ENCODE results near the gene PTPRQ.
"Not testable (repeated sequence)": the region's sequence is repeated elsewhere in the genome, so short reads cannot be mapped to it uniquely, and the experiment has no call there.

The PTPRQ gene

DNA sequence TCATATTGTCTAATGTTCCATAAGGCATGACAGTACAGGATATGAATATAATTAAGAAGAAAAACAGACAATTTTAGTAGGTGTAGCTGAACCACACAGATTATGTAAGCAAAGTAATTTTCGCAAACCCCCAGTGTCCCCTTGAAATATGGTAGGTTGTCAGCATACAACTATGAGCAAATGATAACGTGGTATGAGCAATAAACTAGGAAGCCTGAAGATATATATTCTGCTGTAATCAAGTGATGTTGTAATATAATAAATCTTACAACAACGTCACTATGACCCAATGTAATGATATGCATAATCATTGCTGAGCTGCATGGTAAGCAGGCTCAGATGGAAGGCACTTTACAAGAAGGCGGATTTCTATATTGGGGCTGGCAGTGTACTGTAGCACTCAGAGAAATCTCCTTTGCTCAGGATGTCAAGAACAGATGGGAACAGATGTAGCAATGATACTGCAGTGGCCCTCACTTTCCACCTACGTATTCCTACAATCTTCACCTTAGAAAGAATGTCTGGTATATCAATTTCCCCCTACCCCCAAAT, 215.6 kb downstream of the PTPRQ start:
- no peak for DNase-seq

DNA sequence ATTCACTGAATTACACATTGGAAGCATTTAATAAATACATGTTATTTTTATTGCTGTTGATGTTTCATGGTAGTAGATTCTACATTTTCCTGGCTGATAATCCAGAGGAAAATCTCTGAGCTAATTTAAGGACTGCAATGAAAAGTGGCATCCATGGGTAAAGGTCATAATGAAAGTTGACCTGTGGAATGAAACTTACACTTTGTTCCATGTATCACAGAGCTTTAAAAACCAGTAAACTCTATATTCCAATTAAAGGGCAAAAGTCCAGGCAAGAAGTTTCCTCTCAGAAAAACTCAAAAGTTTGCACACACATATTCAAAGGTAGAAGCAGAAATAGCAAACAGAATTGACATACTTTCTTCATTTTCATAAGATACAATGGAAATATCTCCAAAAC, 218.6 kb downstream of the PTPRQ start:
- DNase-seq = no peak

- DNase-seq = no peak
Measured at GRCh38 chr12:80670214-80670613, 226.2 kb downstream of the PTPRQ start.

GRCh38 chr12:80676042-80676636, 232.1 kb downstream of the PTPRQ start:
- DNase-seq = not testable (repeated sequence)

- no peak for DNase-seq
Measured at GRCh38 chr12:80676856-80677255, 232.8 kb downstream of the PTPRQ start.

- no peak for DNase-seq
Measured at GRCh38 chr12:80677994-80678393, 234.0 kb downstream of the PTPRQ start.

- DNase-seq = no peak
Measured at GRCh38 chr12:80679346-80680131, 235.5 kb downstream of the PTPRQ start.

DNA sequence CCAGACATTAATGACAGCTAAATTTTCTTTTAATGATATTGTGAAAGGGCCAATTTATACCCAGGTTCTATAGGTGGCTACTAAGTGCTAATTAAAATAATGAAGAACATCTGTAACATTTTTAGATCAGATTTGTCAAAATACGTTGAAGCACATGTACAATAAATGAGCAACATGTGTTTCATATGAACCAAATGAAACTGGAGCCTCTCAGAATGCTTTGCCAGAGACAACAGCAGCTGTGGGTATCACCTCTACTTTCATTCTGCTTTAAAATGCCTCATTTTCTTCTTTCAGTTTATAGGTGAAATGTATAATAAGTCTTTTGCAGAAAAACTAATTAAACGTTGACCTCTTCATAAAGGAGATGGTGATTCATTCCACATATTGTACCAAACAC, 237.3 kb downstream of the PTPRQ start:
- no peak for DNase-seq

- DNase-seq = no peak
Measured at GRCh38 chr12:80681786-80682185, 237.8 kb downstream of the PTPRQ start.

- peak; percentile 34 for DNase-seq
Measured at GRCh38 chr12:80684077-80684495, 240.1 kb downstream of the PTPRQ start.

GRCh38 chr12:80690090-80690489, 246.1 kb downstream of the PTPRQ start:
- no peak for DNase-seq

- no peak for DNase-seq
Measured at GRCh38 chr12:80690513-80690912, 246.5 kb downstream of the PTPRQ start.

- no peak for DNase-seq
Measured at GRCh38 chr12:80692114-80692513, 248.1 kb downstream of the PTPRQ start.

- no peak for DNase-seq
Measured at GRCh38 chr12:80697270-80697887, 253.3 kb downstream of the PTPRQ start.

DNA sequence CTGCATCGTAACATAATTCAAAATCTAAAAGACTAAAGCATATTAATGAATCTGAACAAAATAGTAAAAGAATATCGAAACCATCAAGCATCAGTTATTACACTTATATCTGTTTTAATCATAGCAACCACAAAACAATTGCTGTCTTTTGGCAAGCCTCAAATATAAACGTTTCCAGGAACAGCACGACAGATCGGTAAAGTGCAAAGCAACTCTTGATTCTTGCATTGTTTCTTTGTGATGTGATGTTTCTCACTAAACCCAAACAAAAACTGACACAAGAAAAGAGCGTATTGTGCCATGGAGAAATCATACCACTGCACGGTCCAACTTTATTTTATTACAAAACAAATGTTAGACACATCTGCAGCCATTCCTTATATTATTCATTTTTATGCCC, 254.2 kb downstream of the PTPRQ start:
- no peak for DNase-seq

DNA sequence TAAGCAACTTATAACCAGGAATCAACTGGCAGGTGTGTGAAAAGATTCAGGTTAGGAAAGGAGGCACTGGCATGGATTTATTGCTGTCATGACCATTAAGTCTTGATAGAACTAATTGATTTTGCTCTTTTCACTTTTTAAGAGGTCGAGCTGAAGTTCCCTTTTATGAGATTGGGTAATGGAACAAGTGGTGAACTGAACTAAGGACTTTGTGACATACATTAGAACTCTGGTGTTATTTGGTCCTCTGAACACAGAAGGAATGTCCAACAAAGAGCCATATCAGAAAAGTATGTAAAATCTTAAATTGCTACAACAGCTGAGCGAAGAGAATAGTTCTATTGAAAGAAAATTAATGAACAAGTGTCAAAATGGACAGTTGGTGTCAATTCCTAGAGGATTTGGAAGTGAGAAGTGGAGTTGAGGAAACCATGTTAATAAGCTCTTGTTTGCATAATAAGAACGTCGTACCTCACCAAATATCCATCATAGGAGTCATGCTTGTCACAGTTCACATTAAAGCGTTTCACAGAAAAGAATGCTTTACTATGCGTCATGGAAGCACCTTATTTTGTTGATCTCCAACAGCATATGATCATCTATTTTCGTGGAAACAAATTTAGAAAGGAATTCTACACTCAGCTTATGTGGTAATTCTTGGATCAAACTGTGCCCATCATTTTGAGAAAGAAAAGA, 255.0 kb downstream of the PTPRQ start:
- no peak for DNase-seq

DNA sequence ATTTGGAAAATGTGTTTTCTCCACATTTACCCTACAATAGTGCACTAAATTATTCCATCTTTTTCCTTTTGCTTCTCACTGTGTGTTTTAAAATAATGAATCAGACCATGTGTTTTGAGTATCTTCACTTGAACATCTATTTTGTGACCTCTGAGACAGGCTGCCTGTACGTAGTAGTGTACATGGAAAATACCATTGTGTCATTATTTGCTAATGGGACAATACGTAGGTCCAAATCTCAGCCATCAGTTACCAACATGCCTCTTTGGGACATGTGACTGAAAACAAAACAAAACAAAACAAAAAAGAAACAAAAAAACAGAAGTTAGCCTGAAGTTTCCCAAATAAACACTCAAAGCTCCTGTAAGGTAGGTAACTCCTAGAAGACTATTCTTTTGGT, 256.3 kb downstream of the PTPRQ start:
- no peak for DNase-seq

GRCh38 chr12:80701388-80701787, 257.4 kb downstream of the PTPRQ start:
- DNase-seq = no peak

DNA sequence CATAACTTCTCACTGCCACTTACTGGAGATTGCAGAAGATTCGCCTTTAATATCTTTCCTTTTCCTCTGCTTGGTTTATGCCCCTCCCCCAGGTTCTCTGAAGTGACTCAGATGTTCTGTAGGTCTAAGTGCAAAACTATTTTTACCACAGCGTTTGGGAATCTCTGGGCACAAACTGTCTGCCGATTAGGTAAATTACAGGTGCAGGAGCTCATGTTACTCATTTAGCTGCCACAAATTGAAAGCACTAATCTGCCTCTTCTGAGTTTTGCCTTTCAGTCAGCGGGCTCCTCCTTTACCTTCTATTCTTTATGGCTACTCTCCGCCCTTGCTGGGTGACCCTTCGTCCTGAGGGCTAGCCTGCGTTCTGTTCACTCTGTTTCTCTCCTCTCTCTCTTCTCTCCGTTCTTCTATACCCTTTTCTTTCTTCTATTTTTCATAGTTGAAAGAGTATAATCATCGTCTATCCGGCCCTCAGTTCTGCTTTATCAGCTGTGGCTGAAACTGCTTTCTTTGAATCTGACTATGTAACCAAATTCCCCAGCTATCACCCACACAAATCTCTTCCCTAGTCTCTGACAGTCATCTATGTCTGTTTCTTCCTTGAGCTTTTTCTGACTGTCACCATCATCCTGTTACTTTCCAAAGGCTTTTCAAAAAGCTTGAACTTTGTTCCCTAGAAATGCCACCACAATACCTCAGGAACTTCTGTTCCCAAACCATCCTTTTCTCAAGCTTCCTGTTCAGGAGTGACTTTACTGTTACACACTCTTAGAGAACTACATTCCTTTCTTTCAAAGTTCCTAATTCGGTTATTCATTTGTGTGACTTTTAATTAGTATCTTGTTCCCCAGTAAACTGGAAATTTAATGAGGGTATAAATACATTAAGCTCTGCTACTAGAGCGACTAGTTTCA, 259.1 kb downstream of the PTPRQ start:
- DNase-seq = no peak

GRCh38 chr12:80704420-80704819, 260.4 kb downstream of the PTPRQ start:
- no peak for DNase-seq

DNA sequence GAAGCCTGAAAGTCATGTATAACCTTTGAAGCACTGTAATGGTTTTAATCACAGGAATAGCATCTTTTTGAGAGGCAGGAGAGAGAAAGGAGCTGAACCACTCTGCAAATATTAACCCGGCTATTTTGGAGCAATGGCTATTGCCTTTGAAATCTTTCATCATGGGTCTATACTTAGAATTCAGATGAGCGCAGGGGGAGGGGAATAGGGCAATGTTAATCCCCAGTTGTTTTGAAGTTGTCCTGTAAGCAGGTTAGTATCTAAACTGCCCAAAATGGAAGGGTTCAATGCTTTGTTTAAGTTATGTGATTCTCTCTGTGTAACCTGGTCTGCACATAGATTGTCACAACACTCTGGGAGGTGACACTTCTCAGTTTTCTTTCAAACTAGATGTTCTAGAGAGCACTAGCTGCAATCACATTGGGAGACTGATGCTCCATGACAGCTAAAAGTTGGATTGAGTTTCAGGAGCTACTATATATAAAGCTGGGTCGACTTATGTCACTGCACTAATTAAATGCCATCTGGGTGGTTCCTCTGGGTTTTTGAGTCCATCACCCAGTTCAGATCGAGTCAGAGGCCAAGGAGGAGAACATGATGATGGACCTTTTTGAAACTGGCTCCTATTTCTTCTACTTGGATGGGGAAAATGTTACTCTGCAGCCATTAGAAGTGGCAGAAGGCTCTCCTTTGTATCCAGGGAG, 263.2 kb downstream of the PTPRQ start, which contains the start of gene MYF6:
TSS of gene MYF6 (plus strand) at position 509 of the 704 bp plus-strand sequence. CDS start at position 595, 86 bp downstream.
- no peak for DNase-seq

All from NCI-H1048 (cell line).